GM12865 (cell line): ENCODE data around the gene TP53AIP1.
A peak's percentile ranks its signal among the peaks of the same experiment; 100 is the strongest.

Experiments used
- DNase-seq: peaks from one replicate; pipeline ENCODE4 v3.0.0; 2010; ENCODE audit warnings: low read depth
- H3K4me3 ChIP-seq: 2 replicates; pipeline ENCODE4 v1.5.1; 2011; ENCODE audit warnings: mild to moderate bottlenecking, low read depth, low read length, control low read depth
- TF ChIP-seq, protein P1 (sequence below): IDR thresholded peaks from 2 replicates; pipeline ENCODE4 v1.5.1; 2011; ENCODE audit warnings: low read length, control low read depth, low read depth, inconsistent platforms; ENCODE audit not compliant: insufficient read depth; ENCODE audit errors: missing control alignments

TP53AIP1 gene

GRCh38 chr11:128904656-128905344 is 37.9 kb downstream of the TP53AIP1 start:
- peak overlapping the region; percentile 38 for H3K4me3 ChIP-seq
- DNase-seq: peak; percentile 13
- TF ChIP-seq, protein P1, sequence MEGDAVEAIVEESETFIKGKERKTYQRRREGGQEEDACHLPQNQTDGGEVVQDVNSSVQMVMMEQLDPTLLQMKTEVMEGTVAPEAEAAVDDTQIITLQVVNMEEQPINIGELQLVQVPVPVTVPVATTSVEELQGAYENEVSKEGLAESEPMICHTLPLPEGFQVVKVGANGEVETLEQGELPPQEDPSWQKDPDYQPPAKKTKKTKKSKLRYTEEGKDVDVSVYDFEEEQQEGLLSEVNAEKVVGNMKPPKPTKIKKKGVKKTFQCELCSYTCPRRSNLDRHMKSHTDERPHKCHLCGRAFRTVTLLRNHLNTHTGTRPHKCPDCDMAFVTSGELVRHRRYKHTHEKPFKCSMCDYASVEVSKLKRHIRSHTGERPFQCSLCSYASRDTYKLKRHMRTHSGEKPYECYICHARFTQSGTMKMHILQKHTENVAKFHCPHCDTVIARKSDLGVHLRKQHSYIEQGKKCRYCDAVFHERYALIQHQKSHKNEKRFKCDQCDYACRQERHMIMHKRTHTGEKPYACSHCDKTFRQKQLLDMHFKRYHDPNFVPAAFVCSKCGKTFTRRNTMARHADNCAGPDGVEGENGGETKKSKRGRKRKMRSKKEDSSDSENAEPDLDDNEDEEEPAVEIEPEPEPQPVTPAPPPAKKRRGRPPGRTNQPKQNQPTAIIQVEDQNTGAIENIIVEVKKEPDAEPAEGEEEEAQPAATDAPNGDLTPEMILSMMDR: no peak

- TF ChIP-seq, protein P1: no peak
- H3K4me3 ChIP-seq: no peak overlapping the region
- no peak for DNase-seq
These were observed 38.4 kb downstream of the TP53AIP1 start for GRCh38 chr11:128904303-128904655.

DNA sequence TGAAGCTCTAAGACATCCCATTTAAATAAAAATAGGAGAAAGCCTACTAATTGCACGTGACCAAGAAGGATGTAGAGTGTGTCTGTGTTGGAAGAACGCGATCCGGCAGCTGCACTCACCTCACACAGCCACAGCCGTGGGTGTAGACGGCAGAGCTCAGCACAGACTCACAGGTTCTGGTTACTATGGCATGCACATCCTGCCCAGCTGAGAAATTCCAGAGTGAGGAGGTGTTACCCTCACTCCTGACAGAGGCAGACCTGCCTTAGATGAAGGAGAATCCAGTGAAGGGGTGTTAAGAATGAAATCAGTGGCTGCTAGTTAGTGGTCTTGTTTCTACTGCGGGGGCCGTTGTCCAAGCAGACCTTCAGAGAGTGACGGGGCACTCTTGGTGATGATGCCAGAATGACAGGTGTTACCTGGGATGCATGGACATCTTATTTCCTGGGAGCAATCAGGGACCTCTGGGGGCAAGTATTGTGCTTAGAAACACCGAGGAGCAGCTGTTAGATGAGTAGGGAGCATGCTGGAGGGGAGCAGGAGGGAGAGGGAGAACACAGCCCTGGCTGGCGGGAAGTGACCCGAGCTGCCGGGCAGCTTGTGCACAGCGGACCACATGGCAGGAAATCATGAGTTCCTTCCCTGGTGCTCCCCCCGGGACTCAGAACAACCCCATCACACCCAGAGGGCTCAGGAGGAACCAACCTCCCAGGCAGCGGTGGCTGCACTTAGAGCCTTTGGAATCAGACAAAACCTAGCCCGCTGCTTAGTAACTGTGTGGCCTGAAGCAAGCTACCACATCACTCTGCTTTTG is 39.2 kb downstream of the TP53AIP1 start:
- H3K4me3 ChIP-seq: no peak overlapping the region
- TF ChIP-seq, protein P1: no peak
- no peak for DNase-seq

GRCh38 chr11:128902515-128903066 is 40.1 kb downstream of the TP53AIP1 start:
- DNase-seq: no peak
- H3K4me3 ChIP-seq: no peak overlapping the region
- TF ChIP-seq, protein P1: no peak

GRCh38 chr11:128901653-128902514 is 40.8 kb downstream of the TP53AIP1 start:
- DNase-seq: no peak
- TF ChIP-seq, protein P1: no peak
- H3K4me3 ChIP-seq: no peak overlapping the region

DNA sequence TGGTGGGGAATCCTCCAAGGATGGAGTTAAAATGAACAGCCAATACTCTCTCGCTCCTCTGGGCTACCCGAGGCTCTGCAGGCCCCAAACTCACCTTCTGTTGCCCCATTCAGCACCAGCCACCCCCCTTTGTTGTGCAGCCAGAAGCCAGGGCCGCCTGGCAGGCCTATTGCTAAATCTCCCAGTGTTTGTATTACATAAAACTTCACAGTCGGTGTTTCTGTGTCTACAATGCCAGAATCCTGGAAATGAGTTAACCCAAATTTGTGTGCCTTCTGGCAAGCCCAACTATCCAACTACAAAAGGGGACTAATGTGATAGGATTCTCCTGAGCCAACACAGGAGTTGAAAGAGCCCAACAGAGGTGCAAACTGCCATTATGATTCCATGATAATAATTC is 42.2 kb downstream of the TP53AIP1 start:
- TF ChIP-seq, protein P1: no peak
- no peak overlapping the region for H3K4me3 ChIP-seq
- no peak for DNase-seq
